Measurements from ENCODE around the gene ANXA2. TPM values are rescaled to one million over a fixed set of nuclear protein-coding genes. Genes with fewer than 3 reads are reported as not detected.

The ANXA2 gene
- total and polyA plus RNA-seq, 9 donors: 118 to 910 (median 237) TPM

- intact Hi-C loops (cut with DNase I): loop anchor here in 1 of 4 donors (10.0 kb wide), 1 partner anchor 631 kb away; no protein-coding TSS in a partner anchor
- no peaks in the 10 kb centered on the region for H3K27me3 ChIP-seq
Observed at GRCh38 chr15:60325905-60326304, 71.9 kb downstream of the ANXA2 start.

DNA sequence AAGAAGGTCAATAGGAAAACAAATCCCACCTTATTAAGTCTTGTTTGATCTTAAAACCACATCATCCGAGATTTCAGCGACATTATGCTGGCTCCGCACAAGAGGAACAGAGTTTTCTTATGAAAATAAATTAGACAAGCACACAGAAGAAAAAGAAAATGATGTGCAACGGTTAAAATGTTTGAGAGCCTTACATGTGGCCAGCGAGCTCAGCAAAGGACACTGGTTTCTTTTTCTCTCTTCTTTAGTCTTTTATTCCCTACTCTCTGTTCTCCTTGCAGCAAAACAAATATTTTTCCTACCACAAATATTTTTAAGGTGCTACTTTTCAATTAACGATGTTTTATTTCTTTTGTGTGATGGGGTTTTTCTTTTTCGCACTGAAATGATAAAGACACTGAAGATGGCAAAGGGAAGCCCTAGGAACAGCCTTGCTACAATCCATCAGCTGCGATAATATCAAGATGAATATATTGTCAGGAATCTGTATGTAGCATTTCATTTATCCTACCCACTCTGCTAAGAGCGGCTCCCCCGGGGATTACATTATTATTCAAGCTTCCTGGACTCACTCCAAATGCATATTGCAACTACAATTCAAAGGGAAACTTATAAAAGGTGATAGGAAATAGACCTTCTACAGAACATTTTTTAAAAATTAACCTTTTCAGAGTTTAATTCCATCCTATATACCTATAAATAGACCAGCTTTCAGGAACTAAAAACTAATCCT is 72.9 kb downstream of the ANXA2 start:
- WGBS, 3 donors: 56 to 67% (median 59%) methylated on average over 10 of the region's 10 CpGs
- no peaks in the 10 kb centered on the region for H3K36me3 ChIP-seq
- no peaks in the 10 kb centered on the region for H3K27me3 ChIP-seq
- H3K9me3 ChIP-seq: no peaks in the 10 kb centered on the region
- H3K4me1 ChIP-seq (ENCODE audit: insufficient read depth): no peaks in the 10 kb centered on the region
- no peak overlapping the region for H3K4me3 ChIP-seq
- TF ChIP-seq POLR2A (IDR thresholded peaks at IDR 0.05): no peak
- TF ChIP-seq CTCF (IDR thresholded peaks at IDR 0.05): no peak
- no peak for TF ChIP-seq EP300 (IDR thresholded peaks at IDR 0.05)
- intact Hi-C loops (cut with DNase I): loop anchor here in 1 of 4 donors (5.0 to 10.0 kb wide), 2 partner anchors 603 to 630 kb away; no protein-coding TSS in a partner anchor
- DNase-seq: no peak
- H3K27ac ChIP-seq: no peak overlapping the region

More at GRCh38 chr15:60325905-60326304, 71.9 kb downstream of the ANXA2 start:
- no peak for DNase-seq
- Histone ChIP-seq H3K36me3 (no peaks in the 10 kb centered on the region), H3K27ac (no peak overlapping the region), H3K4me3 (no peak overlapping the region), H3K4me1 (ENCODE audit: insufficient read depth) (no peaks in the 10 kb centered on the region), H3K9me3 (no peaks in the 10 kb centered on the region)
- WGBS, 3 donors: 52 to 57% (median 56%) methylated on average over 6 of the region's 6 CpGs
- TF ChIP-seq EP300 (IDR thresholded peaks at IDR 0.05) (no peak), POLR2A (IDR thresholded peaks at IDR 0.05) (no peak), CTCF (IDR thresholded peaks at IDR 0.05) (no peak)

GRCh38 chr15:60323322-60323721 is 74.5 kb downstream of the ANXA2 start:
- Histone ChIP-seq H3K4me3 (no peak overlapping the region), H3K27ac (no peak overlapping the region), H3K9me3 (no peaks in the 10 kb centered on the region), H3K27me3 (no peaks in the 10 kb centered on the region), H3K4me1 (ENCODE audit: insufficient read depth) (no peaks in the 10 kb centered on the region), H3K36me3 (no peaks in the 10 kb centered on the region)
- no peak for DNase-seq
- WGBS, 3 donors: 30 to 43% (median 40%) methylated on average over 5 of the region's 5 CpGs
- intact Hi-C loops (cut with DNase I): loop anchor here in 1 of 4 donors (5.0 to 10.0 kb wide), 2 partner anchors 601 to 629 kb away; no protein-coding TSS in a partner anchor
- TF ChIP-seq POLR2A (IDR thresholded peaks at IDR 0.05) (no peak), CTCF (IDR thresholded peaks at IDR 0.05) (no peak), EP300 (IDR thresholded peaks at IDR 0.05) (no peak)

GRCh38 chr15:60320365-60320764 is 77.4 kb downstream of the ANXA2 start:
- TF ChIP-seq POLR2A (IDR thresholded peaks at IDR 0.05): no peak
- TF ChIP-seq CTCF (IDR thresholded peaks at IDR 0.05): no peak
- no peak for TF ChIP-seq EP300 (IDR thresholded peaks at IDR 0.05)
- intact Hi-C loops (cut with DNase I): loop anchor here in 1 of 4 donors (5.0 to 10.0 kb wide), 2 partner anchors 598 to 626 kb away; no protein-coding TSS in a partner anchor
- no peak for DNase-seq
- Histone ChIP-seq H3K27ac (no peak overlapping the region), H3K9me3 (no peaks in the 10 kb centered on the region), H3K4me3 (no peak overlapping the region), H3K4me1 (ENCODE audit: insufficient read depth) (no peaks in the 10 kb centered on the region), H3K36me3 (no peaks in the 10 kb centered on the region), H3K27me3 (no peaks in the 10 kb centered on the region)
- WGBS, 3 donors: 87 to 95% (median 92%) methylated on average over 4 of the region's 4 CpGs

Measured in ovary (tissue), 9 donors.